HG02759 (cell line): ENCODE results near the gene AMZ1.

Source experiments
- ATAC-seq: cut with Tn5 transposase; IDR thresholded peaks from one replicate; pipeline ENCODE4 v1.9.1; 2021; ENCODE audit warnings: mild to moderate bottlenecking, moderate library complexity; ENCODE audit not compliant: unreplicated experiment

Gene AMZ1, protein sequence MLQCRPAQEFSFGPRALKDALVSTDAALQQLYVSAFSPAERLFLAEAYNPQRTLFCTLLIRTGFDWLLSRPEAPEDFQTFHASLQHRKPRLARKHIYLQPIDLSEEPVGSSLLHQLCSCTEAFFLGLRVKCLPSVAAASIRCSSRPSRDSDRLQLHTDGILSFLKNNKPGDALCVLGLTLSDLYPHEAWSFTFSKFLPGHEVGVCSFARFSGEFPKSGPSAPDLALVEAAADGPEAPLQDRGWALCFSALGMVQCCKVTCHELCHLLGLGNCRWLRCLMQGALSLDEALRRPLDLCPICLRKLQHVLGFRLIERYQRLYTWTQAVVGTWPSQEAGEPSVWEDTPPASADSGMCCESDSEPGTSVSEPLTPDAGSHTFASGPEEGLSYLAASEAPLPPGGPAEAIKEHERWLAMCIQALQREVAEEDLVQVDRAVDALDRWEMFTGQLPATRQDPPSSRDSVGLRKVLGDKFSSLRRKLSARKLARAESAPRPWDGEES

DNA sequence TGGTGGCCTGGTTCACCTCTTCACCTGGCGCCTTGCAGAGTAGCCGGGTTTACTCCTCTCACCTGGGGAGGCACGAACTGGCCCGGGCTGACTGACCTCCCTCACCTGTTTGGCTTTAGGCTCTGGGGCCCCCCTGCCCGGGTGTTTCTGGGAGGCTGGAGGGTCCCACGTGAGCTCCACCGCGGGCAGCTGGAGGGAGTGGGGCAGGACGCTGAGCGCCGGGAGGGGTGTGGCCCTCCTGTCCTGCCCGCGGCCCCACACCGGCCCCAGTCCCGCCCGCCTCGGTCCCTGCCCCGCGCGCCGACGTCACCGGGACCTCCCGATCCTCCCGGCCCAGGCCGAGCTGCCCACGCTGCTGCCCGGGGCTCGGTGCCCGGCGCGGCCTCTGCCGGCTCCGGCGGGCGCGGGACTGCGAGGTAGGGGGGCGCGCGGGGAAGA is at the start of gene AMZ1:
Gene AMZ1, plus strand, starts transcription at position 322 of the 438 bp plus-strand sequence. CDS start 12,250 bp downstream, outside the sequence.
- no peak for ATAC-seq

DNA sequence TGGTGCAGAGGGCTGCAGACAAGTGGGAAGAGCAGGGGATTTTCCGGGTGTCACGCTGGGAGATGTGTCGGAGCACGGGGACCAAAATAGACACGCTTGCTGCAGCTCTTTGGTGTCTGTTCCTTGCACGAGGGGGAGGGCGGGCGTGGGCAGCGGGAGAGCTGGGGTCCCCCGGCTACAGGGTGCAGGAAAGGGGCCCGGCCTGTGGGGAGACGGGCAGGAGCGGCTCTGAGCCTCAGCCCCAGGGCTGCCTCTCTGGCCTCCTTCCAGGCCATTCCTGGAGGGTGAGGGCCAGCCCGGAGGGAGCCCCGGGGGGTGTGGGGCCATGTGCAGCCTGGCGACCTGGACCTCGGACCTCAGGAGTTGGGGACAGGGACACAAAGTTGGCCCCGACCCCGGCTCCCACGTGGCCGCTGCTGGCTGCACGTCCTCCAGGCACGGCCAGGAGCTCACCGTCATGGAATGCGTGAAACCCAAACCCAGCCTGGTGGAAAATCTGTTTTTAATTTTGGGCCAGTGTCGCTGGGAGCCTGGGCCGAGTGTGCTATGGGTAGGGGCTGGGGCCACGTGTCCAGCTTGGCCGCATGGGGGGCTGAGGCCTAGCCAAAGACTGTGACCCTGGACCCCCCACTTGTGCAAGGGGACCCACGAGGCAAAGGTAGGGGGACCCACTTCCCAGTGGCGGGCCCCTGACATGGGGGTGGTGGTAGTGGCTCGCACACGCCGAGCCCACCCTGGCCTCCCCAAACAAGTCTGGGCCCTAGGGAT is 49.6 kb upstream of the AMZ1 start:
- no peak for ATAC-seq

DNA sequence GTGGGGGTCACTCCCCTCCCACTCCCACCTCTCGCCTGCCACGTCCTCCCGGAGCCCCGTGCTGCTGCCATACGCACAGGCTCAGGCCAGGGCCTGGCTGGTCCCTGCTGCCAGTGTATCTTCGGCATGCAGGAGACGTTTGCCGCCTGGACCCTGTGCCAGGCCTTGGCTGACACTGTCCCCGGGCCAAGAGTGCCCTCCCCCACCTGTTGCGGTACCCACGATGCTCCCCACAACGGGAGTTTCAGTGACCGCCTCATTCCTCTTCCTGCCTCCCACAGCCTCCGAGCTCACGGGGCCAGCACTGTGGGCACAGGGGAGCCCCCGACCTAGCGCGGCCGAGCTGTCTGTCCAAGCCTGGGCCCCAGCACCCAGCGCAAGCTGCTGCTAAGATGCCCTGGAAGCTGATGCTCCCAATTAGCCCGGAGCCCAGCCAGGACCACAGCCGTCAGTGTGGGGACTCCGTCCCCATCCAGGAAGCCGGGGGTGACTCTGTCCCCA is 48.8 kb upstream of the AMZ1 start:
- no peak for ATAC-seq

DNA sequence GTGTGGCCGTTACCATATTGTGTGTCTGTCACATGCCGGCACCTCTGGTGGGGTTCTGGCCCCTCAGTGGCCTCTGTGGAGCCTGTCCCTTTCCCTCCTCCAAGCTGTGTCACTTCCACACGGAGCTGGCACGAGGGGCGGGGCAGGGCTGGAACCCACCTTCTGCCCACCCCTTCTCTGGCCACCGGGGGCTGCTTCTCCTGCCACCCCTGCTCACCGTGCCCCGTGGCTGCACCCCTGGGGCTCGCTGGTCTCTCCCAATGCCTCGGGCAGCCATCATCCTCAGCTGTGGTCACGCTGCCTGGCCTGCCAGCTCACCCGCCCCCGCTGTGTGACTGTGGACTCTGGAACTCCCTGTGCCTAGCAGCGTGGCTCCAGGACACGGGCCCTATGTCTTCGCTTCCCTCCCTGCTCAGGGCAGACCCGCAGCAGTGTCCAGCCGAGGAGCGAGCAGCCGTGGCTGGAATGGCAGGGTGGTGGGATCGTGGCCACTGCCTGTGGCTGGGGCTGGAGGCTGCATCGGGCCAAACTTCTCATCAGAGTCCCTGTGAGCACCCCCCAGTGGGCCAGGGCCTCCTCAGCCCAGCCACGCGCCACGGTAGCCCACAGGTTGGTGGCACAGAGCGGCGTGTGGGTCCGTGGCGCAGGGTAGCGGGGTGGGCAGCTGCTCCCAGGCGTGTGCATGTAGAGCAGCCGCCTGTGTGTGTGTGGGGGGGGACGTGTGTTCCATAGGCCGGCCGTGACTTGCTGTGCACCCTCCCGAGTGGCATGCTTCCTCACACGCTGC is 48.1 kb upstream of the AMZ1 start:
- ATAC-seq: no peak

DNA sequence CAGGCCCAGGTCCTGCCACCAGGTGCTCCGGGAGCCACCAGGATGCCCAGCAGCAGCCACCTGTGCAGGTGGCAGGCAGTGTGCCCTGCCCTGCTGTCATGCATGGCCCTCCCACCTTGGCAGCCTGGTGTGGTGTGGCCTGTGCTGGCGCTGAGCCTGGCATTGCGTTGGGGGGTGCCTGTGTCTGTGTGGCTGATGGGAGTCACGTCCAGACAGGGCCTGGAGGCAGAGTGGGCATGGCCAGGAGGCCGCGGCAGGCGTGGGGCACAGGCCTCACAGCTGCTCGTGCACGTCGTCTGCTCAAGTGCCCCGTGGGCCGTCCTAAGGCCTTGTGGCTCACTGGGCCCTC is 47.5 kb upstream of the AMZ1 start:
- no peak for ATAC-seq

DNA sequence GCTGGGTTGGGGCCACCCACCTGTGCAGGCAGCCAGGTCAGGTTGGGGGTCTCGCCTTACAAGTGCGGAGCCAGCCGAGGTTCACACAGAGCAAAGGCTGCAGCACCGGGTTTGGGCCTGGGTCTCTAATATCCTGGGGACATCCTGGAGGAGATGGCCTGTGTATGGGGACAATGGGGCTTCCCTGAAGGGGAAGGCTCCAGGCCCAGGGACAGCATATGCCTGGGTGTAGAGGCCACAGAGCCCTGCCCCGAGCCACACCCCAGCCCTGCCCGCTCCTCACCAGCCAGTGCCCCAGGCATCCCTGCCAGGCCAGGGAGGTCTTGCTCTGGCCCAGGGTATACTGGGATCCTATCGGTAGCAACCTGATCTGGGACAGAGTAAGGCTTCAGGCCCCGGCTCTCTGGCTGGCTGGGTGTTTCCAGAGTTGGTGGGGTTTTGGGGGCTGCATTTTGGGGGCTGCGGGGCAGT is 47.1 kb upstream of the AMZ1 start:
- no peak for ATAC-seq

DNA sequence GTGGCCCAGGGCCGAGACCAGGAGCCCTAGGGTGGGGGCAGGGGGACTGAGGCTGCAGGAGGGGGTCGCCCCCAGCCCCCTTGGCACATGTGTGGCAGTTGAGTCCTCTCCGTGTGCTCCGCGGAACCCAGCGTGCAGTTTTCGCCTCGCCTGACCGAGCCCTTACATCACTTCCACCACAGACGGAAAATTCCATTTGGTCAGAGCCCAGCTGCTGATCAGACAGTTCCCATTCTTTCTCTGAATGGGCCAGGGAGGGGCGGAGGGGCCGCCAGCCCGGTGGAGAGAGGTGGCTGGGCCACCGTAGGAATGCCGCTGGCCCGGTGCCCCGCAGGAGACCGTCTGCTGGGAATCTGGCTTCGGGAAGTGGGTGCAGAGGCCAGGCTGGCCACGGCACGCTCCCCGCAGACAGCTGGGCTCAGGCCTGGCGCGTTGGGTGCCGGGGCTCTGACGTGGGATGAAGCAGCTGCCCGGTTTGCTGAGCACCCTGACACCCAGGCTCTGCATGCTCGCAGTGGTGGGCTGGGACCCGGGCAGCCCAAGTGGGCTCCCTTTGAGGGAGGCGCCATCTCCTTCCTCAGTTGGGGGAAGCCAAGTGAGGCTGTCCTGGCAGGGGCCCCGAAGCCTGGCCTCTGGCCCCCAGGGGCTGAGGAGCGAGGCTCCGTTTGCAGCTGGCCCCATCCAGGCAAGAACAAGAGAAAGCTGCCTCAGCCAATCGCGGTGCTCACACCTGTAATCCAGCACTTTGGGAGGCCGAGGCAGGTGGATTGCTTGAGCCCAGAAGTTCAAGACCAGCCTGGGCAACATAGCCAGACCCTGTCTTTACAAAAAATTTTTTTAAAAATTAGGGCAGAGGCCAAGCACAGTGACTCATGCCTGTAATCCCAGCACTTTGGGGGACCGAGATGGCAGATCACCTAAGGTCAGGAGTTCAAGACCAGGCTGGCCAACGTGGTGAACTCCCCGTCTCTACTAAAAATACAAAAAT is 46.3 kb upstream of the AMZ1 start:
- ATAC-seq: peak; percentile 41

DNA sequence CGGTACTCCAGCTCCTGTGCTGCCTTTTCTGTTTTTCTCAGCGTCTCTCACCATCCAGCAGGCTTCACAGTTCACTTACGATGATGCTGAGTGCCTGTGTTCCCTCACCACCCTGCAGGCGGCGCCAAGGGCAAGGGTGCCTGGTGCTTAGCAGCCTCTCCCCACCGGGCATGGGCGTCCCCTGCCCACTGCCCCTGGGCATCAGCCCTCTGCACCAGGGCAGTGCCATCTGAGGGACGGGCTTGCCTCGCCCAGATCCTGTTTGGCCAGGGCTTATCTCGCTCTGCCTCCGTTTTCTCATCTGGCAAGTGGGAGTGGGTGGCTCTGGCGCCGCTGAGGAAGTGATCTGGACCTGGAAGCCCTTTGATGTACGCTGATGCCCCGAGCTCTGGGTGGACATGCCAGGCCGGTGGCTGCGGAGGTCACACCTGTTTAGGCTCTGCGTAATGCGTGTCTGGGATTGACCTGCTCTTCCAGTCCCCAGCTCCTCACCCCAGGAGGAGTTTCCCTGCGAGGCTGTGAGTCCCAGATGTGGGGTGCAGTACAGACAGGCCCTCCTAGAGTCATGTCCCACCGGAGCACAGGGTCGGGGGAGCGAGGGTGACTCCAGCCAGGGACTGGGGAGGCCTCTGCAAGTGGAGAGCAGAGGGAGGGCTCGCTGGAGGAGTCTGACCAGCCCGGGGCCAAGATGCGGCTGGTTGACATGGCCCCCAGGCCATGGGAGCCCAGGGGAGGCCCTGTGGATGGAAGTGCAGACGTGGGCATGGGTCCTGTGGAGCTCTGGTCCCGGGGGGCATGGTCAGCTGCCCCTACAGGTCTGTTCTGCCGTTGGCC is 44.4 kb upstream of the AMZ1 start:
- ATAC-seq: no peak

DNA sequence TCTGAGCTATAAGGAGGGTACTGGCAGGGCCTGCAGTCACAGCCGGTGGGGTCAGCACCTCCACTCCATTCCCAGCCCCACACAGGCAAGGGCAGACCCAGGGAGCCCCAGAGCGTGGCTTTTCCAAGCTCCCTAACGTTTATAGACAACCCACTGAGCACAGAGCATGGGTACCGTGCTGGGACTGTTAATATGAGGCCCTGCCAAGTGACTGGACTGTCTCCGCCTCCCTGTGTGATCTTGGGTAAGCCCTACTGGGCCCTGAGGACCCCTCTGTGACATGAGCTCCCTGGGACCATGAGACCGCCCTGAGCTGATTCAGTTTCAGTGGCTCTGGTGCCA is 43.8 kb upstream of the AMZ1 start:
- ATAC-seq: no peak

DNA sequence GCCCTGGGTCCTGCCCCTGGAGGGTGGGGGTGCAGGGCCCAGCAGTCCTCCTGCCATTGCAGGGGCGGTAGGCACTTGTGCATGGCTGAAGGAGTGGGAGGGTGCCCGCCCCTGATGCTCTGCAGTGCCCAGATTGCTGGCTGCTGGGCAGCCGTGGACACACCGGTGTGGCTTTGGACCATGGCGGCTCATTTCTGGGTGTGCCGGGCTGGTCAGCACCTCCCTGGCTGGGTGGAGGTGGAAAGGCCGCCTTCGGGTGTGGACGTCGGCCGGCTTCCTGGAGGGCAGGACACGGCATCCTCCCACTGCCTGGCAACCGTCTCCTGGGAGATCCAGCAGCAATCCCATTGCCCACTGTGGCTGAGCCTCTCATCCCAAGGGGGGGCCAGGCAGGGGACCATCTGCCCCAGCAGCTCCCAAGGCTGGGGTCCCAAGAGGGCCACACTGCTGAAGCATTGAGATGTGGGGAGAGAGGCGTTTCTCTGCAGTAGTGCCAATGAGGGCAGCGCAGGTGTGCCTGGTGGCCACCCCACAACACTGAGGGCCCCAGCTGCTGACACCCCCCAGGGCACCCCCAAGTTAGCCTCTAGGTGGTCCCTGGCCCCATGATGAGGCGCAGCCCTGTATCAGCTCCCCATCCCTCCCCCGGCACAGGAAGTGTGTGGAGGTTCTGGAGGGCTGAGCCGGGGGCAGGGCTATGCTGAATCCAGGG is 43.3 kb upstream of the AMZ1 start:
- peak; percentile 33 for ATAC-seq

DNA sequence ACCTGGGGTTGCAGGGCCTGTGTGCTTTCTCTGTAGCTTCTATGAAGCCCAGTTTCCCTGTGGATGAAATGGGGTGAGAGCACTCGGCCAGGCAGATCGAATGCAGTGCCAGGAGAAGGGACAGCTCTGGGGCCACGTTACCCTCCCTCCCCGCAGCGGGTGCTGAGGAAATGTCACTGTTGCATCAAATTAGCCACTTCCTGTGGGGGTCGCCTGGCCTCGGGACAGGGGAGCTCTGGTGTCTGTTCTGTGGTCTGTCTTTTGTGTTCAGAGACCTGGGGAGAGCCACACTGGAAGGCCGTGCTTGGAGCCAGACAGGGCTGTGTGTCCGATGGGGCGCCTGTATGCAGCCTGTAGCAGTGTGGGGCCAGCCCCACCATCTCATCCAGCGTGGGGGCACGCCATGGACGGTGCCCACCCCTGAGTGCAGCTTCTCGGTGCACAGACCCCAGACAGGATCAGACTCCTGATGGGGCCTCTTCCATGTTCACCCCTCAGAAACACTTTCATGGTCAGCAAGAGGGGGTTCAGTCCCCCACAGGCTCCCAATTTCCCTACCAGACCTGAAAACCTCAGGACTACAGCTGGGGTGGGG is 42.6 kb upstream of the AMZ1 start:
- peak; percentile 49 for ATAC-seq

DNA sequence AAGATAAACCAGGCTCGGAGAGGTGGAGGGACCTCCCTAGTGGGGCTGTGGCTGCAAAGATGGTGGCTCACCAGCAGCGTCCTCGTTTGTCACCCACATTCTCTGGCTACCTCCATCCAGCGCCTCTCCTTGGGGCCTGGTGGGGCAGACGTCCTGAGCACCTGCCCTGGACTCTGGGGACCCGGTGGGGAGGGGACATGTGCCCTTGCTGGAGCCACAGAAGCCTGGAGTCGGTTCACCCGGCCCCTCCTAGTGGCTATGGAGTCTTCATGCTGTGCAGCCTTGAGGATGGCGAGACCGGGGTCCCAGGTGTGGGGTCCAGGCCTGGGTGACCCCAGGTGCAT is 41.7 kb upstream of the AMZ1 start:
- no peak for ATAC-seq

DNA sequence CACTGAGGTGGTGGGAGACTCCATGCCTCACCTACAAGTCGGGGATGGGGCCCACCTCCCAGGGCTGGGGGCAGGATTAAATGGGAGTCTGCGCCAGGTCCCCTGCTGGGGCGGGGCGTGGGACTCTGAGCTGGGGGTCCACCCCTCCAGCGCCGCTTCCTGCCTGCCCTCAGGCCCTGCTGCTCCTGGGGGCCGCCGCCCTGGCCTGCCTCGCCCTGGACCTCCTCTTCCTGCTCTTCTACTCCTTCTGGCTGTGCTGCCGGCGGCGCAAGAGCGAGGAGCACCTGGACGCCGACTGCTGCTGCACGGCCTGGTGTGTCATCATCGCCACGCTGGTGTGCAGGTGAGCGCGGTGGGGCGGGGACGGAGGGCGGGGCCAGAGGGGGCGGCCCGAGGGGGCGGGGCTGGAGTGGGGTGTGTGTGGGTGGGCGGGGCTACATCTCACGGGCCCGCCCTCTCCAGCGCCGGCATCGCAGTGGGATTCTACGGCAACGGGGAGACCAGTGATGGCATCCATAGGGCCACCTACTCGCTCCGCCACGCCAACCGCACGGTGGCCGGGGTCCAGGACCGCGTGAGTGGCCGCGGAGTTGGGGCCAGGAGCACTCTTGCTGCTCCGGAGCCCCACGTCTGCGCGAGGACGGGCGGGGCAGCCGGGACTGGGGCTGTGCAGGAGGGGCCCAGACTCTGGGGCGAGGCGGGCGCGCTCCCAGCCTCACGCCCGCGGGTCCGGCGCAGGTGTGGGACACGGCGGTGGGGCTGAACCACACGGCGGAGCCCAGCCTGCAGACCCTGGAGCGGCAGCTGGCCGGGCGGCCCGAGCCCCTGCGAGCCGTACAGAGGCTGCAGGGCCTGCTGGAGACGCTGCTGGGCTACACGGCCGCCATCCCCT is 41.1 kb upstream of the AMZ1 start:
- ATAC-seq: no peak

DNA sequence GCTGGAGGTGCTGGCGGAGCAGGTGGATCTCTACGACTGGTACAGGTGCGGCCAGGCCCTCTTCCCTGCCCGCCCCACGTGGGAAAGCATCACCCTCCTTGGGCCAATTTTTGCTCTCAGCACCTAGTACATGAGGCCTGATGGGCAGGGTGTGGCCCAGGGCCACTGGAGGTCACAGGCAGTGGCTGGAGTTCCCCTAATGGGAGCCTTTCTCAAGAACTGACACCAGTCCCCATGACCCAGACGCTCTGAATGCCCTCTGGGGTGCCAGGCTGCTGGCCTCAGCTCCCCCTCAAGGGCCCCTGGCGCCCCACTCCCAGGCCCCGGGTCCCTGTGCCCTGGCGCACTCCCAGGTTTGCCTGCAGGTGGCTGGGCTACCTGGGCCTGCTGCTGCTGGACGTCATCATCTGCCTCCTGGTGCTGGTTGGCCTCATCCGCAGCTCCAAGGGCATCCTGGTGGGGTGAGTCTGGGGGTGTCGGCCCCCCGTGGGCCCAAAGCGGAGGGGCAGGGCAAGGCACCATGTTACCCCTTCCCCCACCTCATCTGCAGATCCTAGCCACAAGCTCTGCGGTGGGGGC is 40.3 kb upstream of the AMZ1 start:
- no peak for ATAC-seq

DNA sequence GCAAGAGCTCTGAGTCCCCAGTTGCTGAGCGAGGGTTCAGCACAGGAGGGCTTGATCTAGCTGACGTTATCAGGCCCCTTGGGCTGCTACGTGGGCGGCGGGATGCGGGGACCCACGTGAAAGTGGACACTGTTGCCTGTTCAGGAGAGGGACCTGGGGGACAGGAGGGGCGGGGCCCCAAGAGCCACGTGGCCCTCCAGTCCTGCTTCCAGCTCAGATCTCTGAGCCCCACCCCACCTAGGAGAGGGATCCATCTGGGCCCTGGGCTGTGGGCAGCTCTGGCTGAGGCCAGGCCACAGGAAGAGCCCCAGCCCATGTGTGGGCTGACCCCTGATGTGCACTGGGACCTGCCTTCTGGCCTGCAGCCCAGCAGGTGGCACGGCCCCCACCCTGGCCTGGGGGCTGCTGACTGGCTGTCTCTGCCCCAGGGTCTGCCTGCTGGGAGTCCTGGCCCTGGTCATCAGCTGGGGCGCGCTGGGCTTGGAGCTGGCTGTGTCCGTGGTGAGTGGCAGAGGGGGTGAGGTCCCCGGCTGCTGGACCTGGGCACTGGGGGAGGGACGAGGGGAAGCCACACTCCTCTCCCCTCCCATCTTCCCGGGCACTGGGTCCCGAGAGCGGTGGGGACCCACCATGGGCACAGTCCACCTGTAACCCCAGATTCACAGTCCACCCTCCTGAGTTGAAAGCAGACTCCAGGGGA is 38.7 kb upstream of the AMZ1 start:
- no peak for ATAC-seq

DNA sequence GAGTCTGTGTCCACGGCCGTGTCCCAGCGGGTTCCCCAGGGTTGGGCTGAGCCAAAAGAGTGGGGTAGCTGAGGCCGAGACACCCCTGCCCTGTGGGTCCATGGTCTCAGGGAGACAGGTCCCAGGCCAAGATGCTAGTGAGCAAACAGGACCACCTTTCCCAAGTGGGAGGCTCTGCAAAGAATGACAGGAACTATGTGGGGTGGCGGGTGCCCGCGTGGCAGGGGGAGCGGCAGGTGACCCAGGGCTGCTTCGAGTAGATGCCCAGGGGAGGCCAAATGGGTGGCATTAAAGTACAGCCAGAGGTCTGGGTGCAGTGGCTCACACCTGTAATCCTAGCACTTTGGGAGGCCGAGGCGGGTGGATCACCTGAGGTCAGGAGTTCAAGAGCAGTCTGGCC is 38.0 kb upstream of the AMZ1 start:
- no peak for ATAC-seq
